ENCODE results near the gene RRP1.

GRCh38 chr21:43814215-43815106 lies 25.1 kb downstream of the RRP1 start:
- no peak for TF ChIP-seq CTCF (IDR thresholded peaks at IDR 0.05)
- TF ChIP-seq POLR2A (IDR thresholded peaks at IDR 0.05), result no peak
- TF ChIP-seq EP300 (IDR thresholded peaks at IDR 0.05), result no peak
